Measurements from ENCODE around the gene DUSP1. TPM values are rescaled to one million over a fixed set of nuclear protein-coding genes. Genes with fewer than 3 reads are reported as not detected.

Gene DUSP1
- total and polyA plus RNA-seq, 2 experiments from 2014 or later, result 32.2 to 49.4 TPM

- no peak for TF ChIP-seq CTCF (IDR thresholded peaks at IDR 0.05; ENCODE audit: low read depth, low read length)
- Histone ChIP-seq H3K9me3 (ENCODE audit: low read depth) (no peaks in the 10 kb centered on the region), H3K27me3 (peaks cover 20% of the 10 kb centered on the region), H3K4me3 (no peak overlapping the region), H3K36me3 (no peaks in the 10 kb centered on the region), H3K27ac (no peak overlapping the region), H3K4me1 (ENCODE audit: low read depth) (peaks cover 5% of the 10 kb centered on the region)
- DNase-seq (ENCODE audit: low read depth in 1 of 2, low spot score in 1 of 2), result no peak
Measured at GRCh38 chr5:172723508-172723907, 47.5 kb downstream of the DUSP1 start.

GRCh38 chr5:172722327-172722815, 48.6 kb downstream of the DUSP1 start:
- Histone ChIP-seq H3K27me3 (peaks cover 31% of the 10 kb centered on the region), H3K9me3 (ENCODE audit: low read depth) (no peaks in the 10 kb centered on the region), H3K27ac (no peak overlapping the region), H3K4me1 (ENCODE audit: low read depth) (peaks cover 5% of the 10 kb centered on the region), H3K4me3 (no peak overlapping the region), H3K36me3 (no peaks in the 10 kb centered on the region)
- DNase-seq (ENCODE audit: low read depth in 1 of 2, low spot score in 1 of 2), result no peak
- TF ChIP-seq CTCF (IDR thresholded peaks at IDR 0.05; ENCODE audit: low read depth, low read length), result no peak

- no peak overlapping the region for H3K27ac ChIP-seq
- peak in 1 of 2 donors; percentile 87 for DNase-seq (ENCODE audit: low read depth in 1 of 2, low spot score in 1 of 2)
Measured at GRCh38 chr5:172721455-172722326, 49.3 kb downstream of the DUSP1 start.

GRCh38 chr5:172720655-172721054, 50.3 kb downstream of the DUSP1 start:
- TF ChIP-seq CTCF (IDR thresholded peaks at IDR 0.05; ENCODE audit: low read depth, low read length), result no peak
- Histone ChIP-seq H3K9me3 (ENCODE audit: low read depth) (no peaks in the 10 kb centered on the region), H3K27me3 (peaks cover 36% of the 10 kb centered on the region), H3K36me3 (no peaks in the 10 kb centered on the region), H3K4me3 (no peak overlapping the region), H3K4me1 (ENCODE audit: low read depth) (peaks cover 5% of the 10 kb centered on the region), H3K27ac (no peak overlapping the region)
- no peak for DNase-seq (ENCODE audit: low read depth in 1 of 2, low spot score in 1 of 2)

More at GRCh38 chr5:172721455-172722326, 49.3 kb downstream of the DUSP1 start:
- TF ChIP-seq CTCF (IDR thresholded peaks at IDR 0.05; ENCODE audit: low read depth, low read length), result no peak
- H3K9me3 ChIP-seq (ENCODE audit: low read depth), result no peaks in the 10 kb centered on the region
- H3K36me3 ChIP-seq, result no peaks in the 10 kb centered on the region
- H3K4me3 ChIP-seq, result no peak overlapping the region
- peaks cover 36% of the 10 kb centered on the region for H3K27me3 ChIP-seq
- H3K4me1 ChIP-seq (ENCODE audit: low read depth), result peaks cover 5% of the 10 kb centered on the region

- H3K27me3 ChIP-seq, result peaks cover 36% of the 10 kb centered on the region
Measured at GRCh38 chr5:172719211-172719610, 51.8 kb downstream of the DUSP1 start.

More at GRCh38 chr5:172719211-172719610, 51.8 kb downstream of the DUSP1 start:
- no peak overlapping the region for H3K4me3 ChIP-seq
- H3K9me3 ChIP-seq (ENCODE audit: low read depth), result no peaks in the 10 kb centered on the region
- TF ChIP-seq CTCF (IDR thresholded peaks at IDR 0.05; ENCODE audit: low read depth, low read length), result no peak
- H3K4me1 ChIP-seq (ENCODE audit: low read depth), result peaks cover 5% of the 10 kb centered on the region
- DNase-seq (ENCODE audit: low read depth in 1 of 2, low spot score in 1 of 2), result no peak
- H3K27ac ChIP-seq, result no peak overlapping the region
- no peaks in the 10 kb centered on the region for H3K36me3 ChIP-seq

Data from cardiac muscle cell (in vitro differentiated cells and primary cell).